Fibroblast of lung (primary cell): ENCODE data around the gene MFSD11.
"Not testable (repeated sequence)": the region's sequence is repeated elsewhere in the genome, so short reads cannot be mapped to it uniquely, and the experiment has no call there.

Experiments used
- CTCF ChIP-seq, 2 donors: IDR thresholded peaks in 1 of 2; conservative IDR thresholded peaks in 1 of 2; 1 replicate in 1 of 2; 2 replicates in 1 of 2; pipeline ENCODE4 v1.5.1; 2011 to 2012; ENCODE audit warnings: low read length in 2 of 2, control low read depth in 1 of 2, inconsistent platforms in 1 of 2, low read depth in 1 of 2, mild to moderate bottlenecking in 1 of 2
- EZH2 ChIP-seq: IDR thresholded peaks from 2 replicates; pipeline ENCODE4 v1.5.1; 2012; ENCODE audit warnings: low read length, control low read depth, mild to moderate bottlenecking; ENCODE audit errors: missing control alignments

GRCh38 chr17:76709951-76710862, 27.7 kb upstream of the MFSD11 start:
- not testable (repeated sequence) for TF ChIP-seq CTCF (conservative IDR thresholded peaks at IDR 0.05 in 1 of 2, IDR thresholded peaks at IDR 0.05 in 1 of 2; ENCODE audit: low read depth in 1 of 2, low read length in 2 of 2); EZH2
